Measurements from ENCODE around the gene CACNG4.

Gene CACNG4

GRCh38 chr17:67015001-67015400, 50.5 kb downstream of the CACNG4 start:
- in situ Hi-C loops (cut with MboI; ENCODE audit: low sequenced_read_pairs) = no loop called here

- in situ Hi-C loops (cut with MboI; ENCODE audit: low sequenced_read_pairs) = no loop called here
Measured at GRCh38 chr17:67016039-67016762, 51.7 kb downstream of the CACNG4 start.

GRCh38 chr17:67017910-67018309, 53.4 kb downstream of the CACNG4 start:
- in situ Hi-C loops (cut with MboI; ENCODE audit: low sequenced_read_pairs) = no loop called here

- in situ Hi-C loops (cut with MboI; ENCODE audit: low sequenced_read_pairs) = no loop called here
Measured at GRCh38 chr17:67018471-67019434, 54.2 kb downstream of the CACNG4 start.

- in situ Hi-C loops (cut with MboI; ENCODE audit: low sequenced_read_pairs) = no loop called here
Measured at GRCh38 chr17:67019809-67020208, 55.3 kb downstream of the CACNG4 start.

GRCh38 chr17:67020293-67020766, 55.8 kb downstream of the CACNG4 start:
- in situ Hi-C loops (cut with MboI; ENCODE audit: low sequenced_read_pairs) = no loop called here

GRCh38 chr17:67021196-67021595, 56.7 kb downstream of the CACNG4 start:
- in situ Hi-C loops (cut with MboI; ENCODE audit: low sequenced_read_pairs) = no loop called here

- in situ Hi-C loops (cut with MboI; ENCODE audit: low sequenced_read_pairs) = no loop called here
Measured at GRCh38 chr17:67021743-67022450, 57.4 kb downstream of the CACNG4 start.

GRCh38 chr17:67022451-67022810, 57.9 kb downstream of the CACNG4 start:
- in situ Hi-C loops (cut with MboI; ENCODE audit: low sequenced_read_pairs) = no loop called here

- in situ Hi-C loops (cut with MboI; ENCODE audit: low sequenced_read_pairs) = no loop called here
Measured at GRCh38 chr17:67024736-67025135, 60.2 kb downstream of the CACNG4 start.

- in situ Hi-C loops (cut with MboI; ENCODE audit: low sequenced_read_pairs) = no loop called here
Measured at GRCh38 chr17:67025216-67025792, 60.8 kb downstream of the CACNG4 start.

- in situ Hi-C loops (cut with MboI; ENCODE audit: low sequenced_read_pairs) = no loop called here
Measured at GRCh38 chr17:67026341-67026740, 61.8 kb downstream of the CACNG4 start.

- in situ Hi-C loops (cut with MboI; ENCODE audit: low sequenced_read_pairs) = no loop called here
Measured at GRCh38 chr17:67027031-67027628, 62.6 kb downstream of the CACNG4 start.

- in situ Hi-C loops (cut with MboI; ENCODE audit: low sequenced_read_pairs) = no loop called here
Measured at GRCh38 chr17:67030641-67031040, 66.1 kb downstream of the CACNG4 start.

- in situ Hi-C loops (cut with MboI; ENCODE audit: low sequenced_read_pairs) = no loop called here
Measured at GRCh38 chr17:67032382-67032781, 67.9 kb downstream of the CACNG4 start.

- in situ Hi-C loops (cut with MboI; ENCODE audit: low sequenced_read_pairs) = no loop called here
Measured at GRCh38 chr17:67032985-67033384, 68.5 kb downstream of the CACNG4 start.

GRCh38 chr17:67033613-67034012, 69.1 kb downstream of the CACNG4 start:
- in situ Hi-C loops (cut with MboI; ENCODE audit: low sequenced_read_pairs) = no loop called here

GRCh38 chr17:67035131-67036083, 70.9 kb downstream of the CACNG4 start:
- in situ Hi-C loops (cut with MboI; ENCODE audit: low sequenced_read_pairs) = no loop called here

- in situ Hi-C loops (cut with MboI; ENCODE audit: low sequenced_read_pairs) = no loop called here
Measured at GRCh38 chr17:67038861-67039365, 74.4 kb downstream of the CACNG4 start.

All from HL-60/S4 treated with retinoic acid at 250 ng/mL for 4 days and 3 days (cell line).